SK-N-SH (cell line): ENCODE data around the gene CAMKMT. TPM values are rescaled to one million over a fixed set of nuclear protein-coding genes. Genes with fewer than 3 reads are reported as not detected.

Source experiments
- CTCF ChIA-PET: fragments of 300-600, 350-600 bp; formaldehyde crosslinking; extraction: SDS; loops from one replicate; lab custom pipeline; 2021; lab: Yijun Ruan, JAX
- POLR2A ChIA-PET: fragments of 350-600 bp; sonication (Branson Sonifier 250); formaldehyde crosslinking; extraction: SDS; loops from one replicate; lab custom pipeline; 2020; ENCODE audit warnings: antibody characterized with exemption, inconsistent platforms; lab: Yijun Ruan, JAX
- DNase-seq: peaks from one replicate; pipeline ENCODE4 v3.0.0; 2012
- H2AFZ ChIP-seq: fragments of 200-600 bp; sonication (generic); 2 replicates; pipeline ENCODE4 v1.8.1; 2016; ENCODE audit warnings: antibody characterized with exemption, mild to moderate bottlenecking, low read depth
- H3F3A ChIP-seq: fragments of 200-600 bp; sonication (generic); replicated peaks from 2 replicates; pipeline ENCODE3; 2016; ENCODE audit warnings: antibody characterized with exemption, mild to moderate bottlenecking; ENCODE audit not compliant: insufficient read depth
- H3K27ac ChIP-seq, 2 experiments: fragments of 200-500 bp in 1 of 2; fragments of 200-600 bp in 1 of 2; sonication (Bioruptor generic) in 1 of 2; sonication (generic), shearing (Covaris generic) in 1 of 2; 2 replicates each; pipeline versions ENCODE4 v1.5.1 to v1.6.1; 2014 to 2016; ENCODE audit warnings: low read depth in 2 of 2, inconsistent platforms in 1 of 2, low read length in 1 of 2, mild to moderate bottlenecking in 1 of 2, mixed read lengths in 1 of 2
- H3K27me3 ChIP-seq: fragments of 200-600 bp; sonication (generic), shearing (Covaris generic); 2 replicates; pipeline ENCODE4 v1.6.1; 2016; ENCODE audit warnings: mixed run types; ENCODE audit not compliant: insufficient read depth
- H3K36me3 ChIP-seq, 2 experiments: fragments of 200-500 bp in 1 of 2; fragments of 200-600 bp in 1 of 2; sonication (Bioruptor generic) in 1 of 2; sonication (generic) in 1 of 2; replicated peaks in 1 of 2; 2 replicates each; pipeline versions ENCODE3 to v1.5.1; 2014 to 2016; ENCODE audit warnings: low read length in 1 of 2, mild to moderate bottlenecking in 1 of 2; ENCODE audit not compliant: insufficient read depth in 2 of 2, control insufficient read depth in 1 of 2
- H3K4me1 ChIP-seq, 2 experiments: fragments of 200-500 bp in 1 of 2; fragments of 200-600 bp in 1 of 2; sonication (Bioruptor generic) in 1 of 2; sonication (generic), shearing (Covaris generic) in 1 of 2; 2 replicates each; pipeline versions ENCODE4 v1.5.1 to v1.6.1; 2014 to 2016; ENCODE audit warnings: low read depth in 1 of 2, low read length in 1 of 2, mixed run types in 1 of 2; ENCODE audit not compliant: insufficient read depth in 2 of 2, control insufficient read depth in 1 of 2
- H3K4me2 ChIP-seq: fragments of 200-600 bp; sonication (generic), shearing (Covaris generic); 2 replicates; pipeline ENCODE4 v1.6.1; 2017; ENCODE audit warnings: mixed run types
- H3K4me3 ChIP-seq, 2 experiments: fragments of 200-500 bp in 1 of 2; fragments of 200-600 bp in 1 of 2; sonication (Bioruptor generic) in 1 of 2; sonication (generic), shearing (Covaris generic) in 1 of 2; 2 replicates each; pipeline versions ENCODE4 v1.5.1 to v1.8.1; 2014 to 2016; ENCODE audit warnings: low read depth in 2 of 2, inconsistent platforms in 1 of 2, low read length in 1 of 2, mild to moderate bottlenecking in 1 of 2, mixed read lengths in 1 of 2, moderate library complexity in 1 of 2
- H3K79me2 ChIP-seq: fragments of 200-600 bp; sonication (generic); 2 replicates; pipeline ENCODE4 v1.8.1; 2017; ENCODE audit warnings: mild to moderate bottlenecking; ENCODE audit not compliant: insufficient read depth
- H3K9ac ChIP-seq: fragments of 200-600 bp; sonication (generic); 2 replicates; pipeline ENCODE4 v1.6.1; 2017; ENCODE audit warnings: mixed run types
- H3K9me2 ChIP-seq: fragments of 200-600 bp; sonication (generic); 2 replicates; pipeline ENCODE4 v1.6.1; 2017; ENCODE audit warnings: mixed run types
- H3K9me3 ChIP-seq: fragments of 200-600 bp; sonication (generic); 2 replicates; pipeline ENCODE4 v1.6.1; 2017; ENCODE audit warnings: mixed run types, mild to moderate bottlenecking, moderate library complexity
- H4K20me1 ChIP-seq: fragments of 200-600 bp; sonication (generic); 2 replicates; pipeline ENCODE4 v1.6.1; 2017; ENCODE audit warnings: mild to moderate bottlenecking, mixed run types; ENCODE audit not compliant: insufficient read depth
- PBX3 ChIP-seq: IDR thresholded peaks from 2 replicates; pipeline ENCODE4; 2012
- REST ChIP-seq: IDR thresholded peaks from 2 replicates; pipeline ENCODE4 v1.6.1; 2012; ENCODE audit warnings: mild to moderate bottlenecking, low read depth, low read length, moderate library complexity
- RFX5 ChIP-seq: IDR thresholded peaks from 2 replicates; pipeline ENCODE4 v1.6.1; 2012; ENCODE audit warnings: mild to moderate bottlenecking, improper control_type of control experiment, low read length
- RXRA ChIP-seq: IDR thresholded peaks from 2 replicates; pipeline ENCODE4 v1.4.0; 2012; ENCODE audit warnings: low read depth, mild to moderate bottlenecking, borderline replicate concordance
- TEAD4 ChIP-seq: IDR thresholded peaks from 2 replicates; pipeline ENCODE4 v1.4.0; 2012; ENCODE audit warnings: mild to moderate bottlenecking, borderline replicate concordance; ENCODE audit not compliant: insufficient read depth
- YY1 ChIP-seq: IDR thresholded peaks from 2 replicates; pipeline ENCODE4 v1.4.0; 2012; ENCODE audit warnings: low read depth, mild to moderate bottlenecking
- ZBTB33 ChIP-seq: IDR thresholded peaks from 2 replicates; pipeline ENCODE4 v1.4.0; 2012; ENCODE audit warnings: low read depth, borderline replicate concordance
- WGBS: methylation state at CpG from one replicate; pipeline ENCODE4 v1.1.6; 2017; ENCODE audit warnings: low lambda C conversion rate; 5-methylcytosine and 5-hydroxymethylcytosine counted together
- polyA plus RNA-seq, 3 experiments: library from polyadenylated mRNA; depleted of rRNA; stranded (reverse); fragments of >200 nt; gene quantifications; 2 replicates each; pipeline ENCODE4 v1.2.3, GENCODE V29; 2012

Gene CAMKMT
- polyA plus RNA-seq, 1 of the 3 experiments (the other 2 are of a cell fraction): 5.9 TPM

- TF ChIP-seq PBX3 (no peak), RFX5 (no peak), TEAD4 (no peak), ZBTB33 (no peak), REST (no peak), YY1 (no peak), RXRA (no peak)
- Histone ChIP-seq H3K36me3 (no peaks in the 10 kb centered on the region), H3K9ac (no peak overlapping the region), H3K79me2 (no peaks in the 10 kb centered on the region), H3K4me1 (peaks cover 0 to 4% of the 10 kb centered on the region in 2 experiments; a peak in 1 of 4 replicates), H3K27me3 (peaks cover 10% of the 10 kb centered on the region), H4K20me1 (no peaks in the 10 kb centered on the region), H2AFZ (no peak overlapping the region), H3K4me2 (no peak overlapping the region), H3F3A (no peaks in the 10 kb centered on the region), H3K9me3 (no peaks in the 10 kb centered on the region), H3K4me3 (no peak overlapping the region), H3K9me2 (no peaks in the 10 kb centered on the region), H3K27ac (no peak overlapping the region)
- ChIA-PET CTCF (no interaction called here), POLR2A (interaction anchor here (0.6 kb wide), 1 partner anchor 30 kb away, joined by 4 read pairs; no protein-coding TSS in a partner anchor)
- DNase-seq: no peak
- 89% methylated on average over 64 of the region's 67 CpGs for WGBS
These were observed 440.4 kb downstream of the CAMKMT start for GRCh38 chr2:44801841-44802776.
